ENCODE results near the gene RUBCN. TPM values are rescaled to one million over a fixed set of nuclear protein-coding genes. Genes with fewer than 3 reads are reported as not detected.
A peak's percentile ranks its signal among the peaks of the same experiment; 100 is the strongest.

Gene RUBCN
- total and polyA plus RNA-seq, 9 of the 15 experiments (the other 6 are each of a cell fraction or from before 2014, with no cell fraction given): 8.4 to 24.0 (median 11.9) TPM

DNA sequence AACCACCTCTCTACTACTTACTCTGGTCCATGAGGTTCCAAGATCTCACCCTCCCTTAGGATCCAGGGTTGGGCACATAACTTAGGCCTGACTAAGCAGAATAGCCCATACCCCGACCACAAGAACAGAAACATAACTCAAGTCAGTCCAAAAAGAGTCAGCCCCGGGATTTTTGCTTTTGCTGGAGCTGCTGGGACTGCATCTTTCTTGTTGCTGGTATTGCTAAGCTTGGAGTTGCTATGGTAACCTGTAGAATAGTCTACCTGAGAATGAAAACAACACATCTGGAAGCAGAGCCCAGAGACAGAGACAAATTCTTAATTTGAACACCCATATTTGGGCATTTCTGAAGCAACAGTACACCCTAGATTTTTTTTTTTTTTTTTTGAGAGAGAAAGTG, 6.5 kb downstream of the RUBCN start:
- WGBS (ENCODE audit: insufficient coverage, low coverage, missing lambda C conversion rate): 50% methylated on average over 2 of the region's 2 CpGs
- H3K79me2 ChIP-seq (ENCODE audit: control insufficient read depth, insufficient read depth, low read length): peaks cover 44% of the 10 kb centered on the region
- ChIA-PET CTCF (ENCODE audit: low intra/inter-chr PET ratio) (no interaction called here), POLR2A (interaction anchor here (0.7 to 1.7 kb wide), 3 partner anchors 9 to 54 kb away, joined by 3 to 4 read pairs (median 4); no protein-coding TSS in a partner anchor)
- H3K27ac ChIP-seq (ENCODE audit: extremely low read depth, low read depth, low read length): peak overlapping the region; percentile 27; the same call in 1 of the 3 replicates
- FAIRE-seq: no peak
- peaks cover 7 to 8% of the 10 kb centered on the region in 2 experiments; a peak in 4 of 5 replicates for H3K4me1 ChIP-seq (replicated peaks in 1 of 2; ENCODE audit: control insufficient read depth in 2 of 2, insufficient read depth in 2 of 2, low read length in 2 of 2)
- no peaks in the 10 kb centered on the region for H4K20me1 ChIP-seq (replicated peaks; ENCODE audit: control insufficient read depth, insufficient read depth, low read length)
- peaks cover 14% of the 10 kb centered on the region; the same call in 1 of the 3 replicates for H3K36me3 ChIP-seq (ENCODE audit: control insufficient read depth, insufficient read depth, low read length)
- no peak overlapping the region for H3K4me2 ChIP-seq (ENCODE audit: insufficient read depth, low read length)
- H3K4me3 ChIP-seq: no peak overlapping the region
- no peak overlapping the region for H2AFZ ChIP-seq (ENCODE audit: low read depth, low read length)
- H3K9ac ChIP-seq (ENCODE audit: insufficient read depth in 1 of 2, low read depth in 2 of 2, low read length in 2 of 2): no peak overlapping the region
- ATAC-seq: peak; percentile 63
- DNase-seq (ENCODE audit: extremely low read depth in 1 of 4, low spot score in 3 of 4): peak in 2 of 4 experiments; percentile 15 to 25
- no peaks in the 10 kb centered on the region for H3K9me3 ChIP-seq (replicated peaks; ENCODE audit: control insufficient read depth, insufficient read depth, low read depth, low read length)
- no peaks in the 10 kb centered on the region for H3K27me3 ChIP-seq (ENCODE audit: control insufficient read depth in 2 of 2, insufficient read depth in 2 of 2, low read length in 2 of 2)
- intact Hi-C loops (cut with micrococcal nuclease): loop anchor here (10.0 kb wide), 1 partner anchor 225 kb away; the partner anchor contains the start of gene RPL35A
- BruUV-seq (replicated peaks): no TSS peak
- no peaks in the 10 kb centered on the region for H3K9me1 ChIP-seq (ENCODE audit: control insufficient read depth, insufficient read depth, low read length)
- in situ Hi-C loops (cut with MboI): no loop called here
- TF ChIP-seq ZNF280A (IDR thresholded peaks at IDR 0.05; ENCODE audit: low read depth, partially characterized antibody): no peak
- TF ChIP-seq FOSL1 (tag; conservative IDR thresholded peaks at IDR 0.05): 0 out of 2 replicates have a peak, but pooled peaks have one; percentile 25
- peak; percentile 15 for TF ChIP-seq MEIS2 (IDR thresholded peaks at IDR 0.05; ENCODE audit: partially characterized antibody)
- peak; percentile 42; the same call in 1 of the 2 replicates for TF ChIP-seq MAFF (IDR thresholded peaks at IDR 0.05; ENCODE audit: low read length)
- no peak for TF ChIP-seq HDAC6 (IDR thresholded peaks at IDR 0.05; ENCODE audit: low read depth, low read length)
- TF ChIP-seq ZNF134 (CRISPR knock-in tag; conservative IDR thresholded peaks at IDR 0.05): no peak
- TF ChIP-seq ZNF584 (CRISPR knock-in tag; IDR thresholded peaks at IDR 0.05; ENCODE audit: low read depth): no peak
- TF ChIP-seq ZNF384 (IDR thresholded peaks at IDR 0.05; ENCODE audit: low read depth, low read length): peak; percentile 51; the same call in 1 of the 2 replicates
- peak in 1 of 2 experiments; percentile 66; a peak in 1 of 4 replicates for TF ChIP-seq SRF (CRISPR knock-in tag; IDR thresholded peaks at IDR 0.05)
- TF ChIP-seq RFX1 (IDR thresholded peaks at IDR 0.05): peak; percentile 87
- TF ChIP-seq SMAD1 (IDR thresholded peaks at IDR 0.05; ENCODE audit: low read depth, low read length, partially characterized antibody): no peak
- TF ChIP-seq DPF2 (IDR thresholded peaks at IDR 0.05): 0 out of 2 replicates have a peak, but pooled peaks have one; percentile 35
- peak; percentile 58 for TF ChIP-seq C11orf30 (IDR thresholded peaks at IDR 0.05; ENCODE audit: low read depth)
